Fibroblast of villous mesenchyme (primary cell): Measurements from ENCODE around the gene RAX2. TPM values are rescaled to one million over a fixed set of nuclear protein-coding genes. Genes with fewer than 3 reads are reported as not detected.

Experiments
- DNase-seq: peaks from one replicate; pipeline ENCODE4 v3.0.0-alpha.2; 2010; ENCODE audit warnings: low read depth
- H3K4me3 ChIP-seq: 2 replicates; pipeline ENCODE4 v1.5.1; 2011; ENCODE audit warnings: low read depth, mild to moderate bottlenecking, low read length
- CTCF ChIP-seq: IDR thresholded peaks from 2 replicates; pipeline ENCODE4 v1.5.1; 2012; ENCODE audit warnings: low read depth, mild to moderate bottlenecking, low read length; ENCODE audit not compliant: insufficient read depth
- total RNA-seq: library from RNA; depleted of rRNA; stranded (reverse); fragments of >200 nt; gene quantifications from 2 replicates; pipeline ENCODE4 v1.2.3, GENCODE V29; 2012

RAX2 gene
- total RNA-seq, 1 donor = not detected

- no peak for DNase-seq
- no peak for TF ChIP-seq CTCF
- no peak overlapping the region for H3K4me3 ChIP-seq
Observed at GRCh38 chr19:3737487-3738205, 34.4 kb downstream of the RAX2 start.

DNA sequence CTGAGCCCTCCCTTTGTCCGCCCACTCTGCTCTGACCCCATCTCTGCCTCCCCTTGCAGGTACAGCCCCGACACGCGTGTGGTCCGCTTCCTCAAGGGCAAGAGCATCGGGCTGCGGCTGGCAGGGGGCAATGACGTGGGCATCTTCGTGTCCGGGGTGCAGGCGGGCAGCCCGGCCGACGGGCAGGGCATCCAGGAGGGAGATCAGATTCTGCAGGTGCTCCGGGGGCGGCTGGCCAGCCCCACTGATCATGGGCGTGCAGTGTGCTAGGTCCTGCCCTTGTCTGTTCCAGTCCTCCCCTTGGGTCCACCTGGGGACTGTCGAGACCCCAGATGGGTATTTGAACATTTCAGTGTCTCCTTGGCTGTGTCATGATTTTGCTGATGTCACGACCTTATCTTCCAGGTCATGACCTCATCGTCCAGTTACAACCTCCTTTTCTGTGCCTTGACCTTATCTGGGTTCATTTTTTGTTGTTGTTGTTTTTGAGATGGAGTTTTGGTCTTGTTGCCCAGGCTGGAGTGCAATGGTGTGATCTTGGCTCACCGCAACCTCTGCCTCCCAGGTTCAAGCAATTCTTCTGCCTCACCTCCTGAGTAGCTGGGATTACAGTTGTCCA is 35.8 kb downstream of the RAX2 start:
- no peak for DNase-seq
- H3K4me3 ChIP-seq = no peak overlapping the region
- no peak for TF ChIP-seq CTCF

DNA sequence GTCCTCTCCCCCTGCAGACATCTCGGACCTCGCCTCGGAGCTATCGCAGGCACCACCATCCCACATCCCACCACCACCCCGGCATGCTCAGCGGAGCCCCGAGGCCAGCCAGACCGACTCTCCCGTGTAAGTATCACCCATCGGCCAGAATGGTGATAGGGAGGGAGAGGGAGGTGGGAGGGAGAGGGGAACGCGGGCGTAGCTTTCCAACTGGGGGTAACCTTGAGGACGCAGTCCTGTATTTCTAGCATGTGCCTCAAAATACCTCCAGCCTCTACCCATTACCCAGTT is 37.8 kb downstream of the RAX2 start:
- DNase-seq = no peak
- no peak for TF ChIP-seq CTCF
- H3K4me3 ChIP-seq = no peak overlapping the region

- H3K4me3 ChIP-seq = no peak overlapping the region
- TF ChIP-seq CTCF = no peak
- DNase-seq = no peak
Observed at GRCh38 chr19:3733549-3734309, 38.3 kb downstream of the RAX2 start.

GRCh38 chr19:3732108-3732507 is 39.9 kb downstream of the RAX2 start:
- no peak for DNase-seq
- no peak overlapping the region for H3K4me3 ChIP-seq
- no peak for TF ChIP-seq CTCF

- no peak overlapping the region for H3K4me3 ChIP-seq
- no peak for TF ChIP-seq CTCF
- no peak for DNase-seq
Observed at GRCh38 chr19:3730457-3730958, 41.5 kb downstream of the RAX2 start.
